Naive B cell (primary cell): ENCODE results near the gene CA6. TPM values are rescaled to one million over a fixed set of nuclear protein-coding genes. Genes with fewer than 3 reads are reported as not detected.
A peak's percentile ranks its signal among the peaks of the same experiment; 100 is the strongest.
"Not testable (repeated sequence)": the region's sequence is repeated elsewhere in the genome, so short reads cannot be mapped to it uniquely, and the experiment has no call there.

Experiments used
- ATAC-seq, 2 donors: fragments of 150-1000 bp; cut with Tn5 transposase; 2 replicates each; pipeline ENCODE4 v1.10.0; 2021; ENCODE audit warnings: low read depth in 2 of 2, mild to moderate bottlenecking in 2 of 2, moderate library complexity in 2 of 2
- DNase-seq: peaks from one replicate; pipeline ENCODE4 v3.0.0; 2022
- H3K27ac Mint-ChIP-seq, 6 donors: one replicate each; pipeline ENCODE4 v1.8.0; 2020 to 2022; ENCODE audit warnings: mild to moderate bottlenecking in 6 of 6, mixed read lengths in 6 of 6, moderate library complexity in 5 of 6, inconsistent platforms in 2 of 6
- H3K27me3 Mint-ChIP-seq, 3 donors: one replicate each; pipeline ENCODE4 v1.8.0; 2021 to 2022; ENCODE audit warnings: mixed read lengths in 3 of 3, mild to moderate bottlenecking in 1 of 3
- H3K36me3 Mint-ChIP-seq, 2 donors: one replicate each; pipeline ENCODE4 v1.8.0; 2020 to 2022; ENCODE audit warnings: mixed read lengths in 2 of 2, inconsistent platforms in 1 of 2, mild to moderate bottlenecking in 1 of 2
- H3K4me1 Mint-ChIP-seq, 3 donors: one replicate each; pipeline ENCODE4 v1.8.0; 2020 to 2022; ENCODE audit warnings: mixed read lengths in 3 of 3, inconsistent platforms in 1 of 3, mild to moderate bottlenecking in 1 of 3, moderate library complexity in 1 of 3
- H3K4me3 Mint-ChIP-seq, 8 donors: one replicate each; pipeline ENCODE4 v1.8.0; 2020 to 2022; ENCODE audit warnings: mild to moderate bottlenecking in 8 of 8, mixed read lengths in 8 of 8, moderate library complexity in 8 of 8, inconsistent platforms in 2 of 8
- H3K9me3 Mint-ChIP-seq, 7 donors: one replicate each; pipeline ENCODE4 v1.8.0; 2020 to 2022; ENCODE audit warnings: mixed read lengths in 7 of 7, mild to moderate bottlenecking in 5 of 7, inconsistent platforms in 2 of 7, moderate library complexity in 1 of 7
- polyA plus RNA-seq, 6 donors: library from polyadenylated mRNA; unstranded; fragments of 300-500 nt; fragmentation: Illumina TruSeq; gene quantifications; one replicate each; pipeline ENCODE4 v1.2.3, GENCODE V29; 2021; ENCODE audit warnings: low read depth in 6 of 6

The CA6 gene
- polyA plus RNA-seq, 6 donors from 2014 or later: not detected

DNA sequence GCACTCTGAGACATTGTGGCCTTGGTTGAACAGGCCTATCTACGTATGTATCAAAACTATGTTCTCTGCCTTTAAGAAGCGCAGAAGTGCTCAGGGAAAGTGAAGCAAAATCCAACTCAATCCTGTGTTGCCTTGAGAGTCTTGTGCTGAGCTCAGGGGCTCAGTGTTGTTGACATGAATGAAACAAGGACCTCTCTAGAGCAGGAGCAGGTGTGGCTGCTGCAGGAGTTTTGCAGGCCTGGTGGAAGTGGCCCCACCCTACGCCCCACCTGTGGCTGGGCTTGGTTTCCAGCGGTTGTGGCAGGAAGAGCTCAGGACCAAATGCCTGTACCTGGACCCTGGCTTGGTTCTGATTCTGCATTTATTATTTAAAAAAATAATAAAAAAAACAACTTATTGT is 20.9 kb downstream of the CA6 start:
- ATAC-seq (no peak), DNase-seq (no peak)
- Mint-ChIP-seq H3K4me1 (peaks cover 7 to 18% (median 15%) of the 10 kb centered on the region in 3 donors), H3K9me3 (peaks cover 0 to 4% (median 0%) of the 10 kb centered on the region in 7 donors), H3K4me3 (no peak overlapping the region), H3K27ac (no peak overlapping the region), H3K27me3 (peaks cover 0 to 17% (median 5%) of the 10 kb centered on the region in 3 donors), H3K36me3 (no peaks in the 10 kb centered on the region)

DNA sequence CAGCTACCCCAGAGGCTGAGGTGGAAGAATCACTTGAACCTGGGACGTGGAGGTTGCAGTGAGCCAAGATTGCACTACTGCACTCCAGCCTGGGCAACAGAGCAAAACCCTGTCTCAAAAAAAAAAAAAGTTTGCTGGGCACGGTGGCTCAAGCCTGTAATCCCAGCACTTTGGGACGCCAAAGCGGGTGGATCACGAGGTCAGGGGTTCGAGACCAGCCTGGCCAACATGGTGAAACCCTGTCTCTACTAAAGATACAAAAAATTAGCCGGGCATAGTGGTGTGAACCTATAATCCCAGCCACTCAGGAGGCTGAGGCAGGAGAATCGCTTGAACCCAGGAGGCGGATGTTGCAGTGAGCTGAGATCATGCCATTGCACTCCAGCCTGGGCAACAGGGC is 23.2 kb downstream of the CA6 start:
- ATAC-seq, H3K27ac Mint-ChIP-seq, H3K36me3 Mint-ChIP-seq, H3K4me3 Mint-ChIP-seq, H3K9me3 Mint-ChIP-seq, DNase-seq, H3K27me3 Mint-ChIP-seq: not testable (repeated sequence)
- H3K4me1 Mint-ChIP-seq: peaks cover 11 to 15% (median 14%) of the 10 kb centered on the region in 3 donors

DNA sequence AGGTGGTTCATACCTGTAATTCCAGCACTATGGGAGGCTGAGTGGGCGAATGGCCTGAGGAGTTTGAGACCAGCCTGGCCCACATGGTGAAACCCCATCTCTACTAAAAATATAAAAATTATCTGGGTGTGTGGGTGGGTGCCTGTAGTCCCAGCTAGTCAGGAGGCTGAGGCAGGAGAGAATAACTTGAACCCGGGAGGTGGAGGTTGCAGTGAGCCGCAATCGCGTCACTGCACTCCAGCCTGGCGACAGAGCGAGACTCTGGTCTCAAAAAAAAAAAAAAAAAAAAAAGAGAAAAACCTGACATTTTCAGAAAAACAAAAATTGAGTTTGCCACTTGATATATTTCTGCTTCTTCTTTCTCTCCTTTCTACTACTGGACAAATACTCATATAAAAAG is 24.3 kb downstream of the CA6 start:
- Mint-ChIP-seq H3K4me3 (no peak overlapping the region), H3K4me1 (peaks cover 11 to 15% (median 14%) of the 10 kb centered on the region in 3 donors), H3K27ac (no peak overlapping the region), H3K27me3 (no peaks in the 10 kb centered on the region), H3K36me3 (no peaks in the 10 kb centered on the region), H3K9me3 (peaks cover 0 to 4% (median 0%) of the 10 kb centered on the region in 7 donors)
- ATAC-seq: no peak
- no peak for DNase-seq

DNA sequence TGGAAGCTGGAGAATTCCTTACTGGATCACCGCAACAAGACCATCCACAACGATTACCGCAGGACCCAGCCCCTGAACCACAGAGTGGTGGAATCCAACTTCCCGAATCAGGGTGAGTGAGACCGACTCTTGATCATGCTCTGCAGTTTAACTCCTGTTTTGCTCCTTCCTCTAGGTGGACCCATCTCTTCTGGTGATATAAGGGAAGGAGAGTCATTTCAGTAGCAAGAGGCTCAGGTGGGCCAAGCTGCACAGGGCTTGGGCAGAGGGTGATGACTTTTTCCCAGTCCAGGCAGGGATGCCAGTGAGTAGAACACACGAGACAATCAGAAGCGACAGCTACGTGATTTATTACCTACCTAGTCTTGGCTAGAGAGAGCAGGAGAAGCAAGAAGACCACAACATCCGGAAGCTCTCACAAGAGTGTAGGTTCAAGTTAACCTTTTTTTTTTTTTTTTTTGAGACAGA is 25.2 kb downstream of the CA6 start:
- peak overlapping the region in 4 of 6 donors; percentile 19 to 91 (median 70) for H3K27ac Mint-ChIP-seq
- H3K4me1 Mint-ChIP-seq: peaks cover 11 to 15% (median 14%) of the 10 kb centered on the region in 3 donors
- DNase-seq: peak; percentile 4
- peak; percentile 65 to 70 for ATAC-seq
- H3K36me3 Mint-ChIP-seq: no peaks in the 10 kb centered on the region
- H3K4me3 Mint-ChIP-seq: peak overlapping the region in 6 of 8 donors; percentile 55 to 88 (median 82)
- H3K27me3 Mint-ChIP-seq: no peaks in the 10 kb centered on the region
- H3K9me3 Mint-ChIP-seq: peaks cover 0 to 4% (median 0%) of the 10 kb centered on the region in 7 donors

DNA sequence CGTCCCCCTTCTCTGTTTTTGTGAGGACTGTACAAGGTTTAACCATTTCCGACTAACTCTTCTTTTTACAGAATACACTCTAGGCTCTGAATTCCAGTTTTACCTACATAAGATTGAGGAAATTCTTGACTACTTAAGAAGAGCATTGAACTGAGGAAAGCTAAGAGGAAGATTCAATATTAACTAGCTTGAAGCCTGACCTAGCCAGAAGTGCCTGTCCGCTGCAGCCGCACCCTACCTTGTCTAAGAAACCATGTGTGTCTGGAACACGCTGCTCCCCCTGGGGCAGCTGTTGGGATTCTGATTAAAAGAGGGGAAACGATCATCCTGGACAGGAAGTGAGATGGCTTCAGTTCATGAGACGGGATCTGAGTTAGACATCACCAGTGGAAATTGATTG is 28.9 kb downstream of the CA6 start:
- H3K27me3 Mint-ChIP-seq: peaks cover 0 to 15% (median 11%) of the 10 kb centered on the region in 3 donors
- H3K36me3 Mint-ChIP-seq: no peaks in the 10 kb centered on the region
- no peak for DNase-seq
- no peaks in the 10 kb centered on the region for H3K9me3 Mint-ChIP-seq
- no peak for ATAC-seq
- H3K27ac Mint-ChIP-seq: no peak overlapping the region
- peaks cover 11 to 15% (median 14%) of the 10 kb centered on the region in 3 donors for H3K4me1 Mint-ChIP-seq
- no peak overlapping the region for H3K4me3 Mint-ChIP-seq

DNA sequence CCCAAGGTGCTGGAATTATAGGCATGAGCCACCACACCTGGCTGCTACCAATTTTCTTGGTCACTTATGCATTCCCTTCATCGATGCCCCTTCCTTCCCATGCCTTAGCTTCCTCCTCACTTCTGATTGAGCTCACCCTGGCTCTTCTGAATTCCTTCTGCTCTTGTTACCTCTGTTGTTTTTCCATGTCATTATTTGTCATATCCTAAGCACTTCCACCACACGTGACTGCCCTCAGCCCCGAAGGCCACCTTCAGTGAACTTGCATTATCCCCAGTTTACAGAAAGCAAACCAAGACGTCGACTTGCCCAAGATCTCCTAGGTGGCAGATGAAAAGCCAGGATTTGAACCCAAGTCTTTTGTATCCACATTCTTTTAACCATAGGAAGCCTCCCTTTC is 30.7 kb downstream of the CA6 start:
- peak overlapping the region in 1 of 6 donors; percentile 24 for H3K27ac Mint-ChIP-seq
- H3K9me3 Mint-ChIP-seq: peaks cover 0 to 4% (median 0%) of the 10 kb centered on the region in 7 donors
- H3K4me1 Mint-ChIP-seq: peaks cover 5 to 6% (median 6%) of the 10 kb centered on the region in 3 donors
- ATAC-seq (no peak), DNase-seq (no peak)
- H3K36me3 Mint-ChIP-seq: peaks cover 0 to 7% of the 10 kb centered on the region in 2 donors
- H3K27me3 Mint-ChIP-seq: peaks cover 0 to 23% (median 11%) of the 10 kb centered on the region in 3 donors
- H3K4me3 Mint-ChIP-seq: no peak overlapping the region

DNA sequence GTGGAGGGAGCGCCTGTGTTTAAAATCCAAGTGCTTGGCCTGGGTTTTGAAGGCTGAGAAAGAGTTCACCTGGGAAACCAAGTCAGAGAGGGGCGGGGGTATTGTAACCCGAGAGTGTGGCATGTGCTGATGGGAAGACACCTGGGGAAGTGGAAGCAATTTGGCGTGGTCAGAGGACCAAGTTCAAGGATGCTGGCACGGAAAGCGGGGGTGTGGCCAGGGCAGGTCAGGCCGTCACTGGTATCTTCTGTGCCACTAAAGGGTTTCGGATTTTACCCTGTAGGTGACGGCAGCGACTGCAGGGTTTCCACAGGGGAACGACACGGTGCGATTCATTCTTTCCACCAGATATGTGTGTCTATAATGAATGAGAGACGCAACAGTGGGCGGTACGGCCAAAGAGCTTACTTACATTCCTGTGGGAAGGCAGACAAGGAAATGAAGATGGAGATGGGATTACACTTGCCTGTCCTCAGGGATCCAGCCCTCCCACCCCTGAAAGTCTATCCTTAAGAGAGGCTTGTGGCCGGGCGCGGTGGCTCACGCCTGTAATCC is 31.3 kb downstream of the CA6 start:
- peaks cover 0 to 4% (median 0%) of the 10 kb centered on the region in 7 donors for H3K9me3 Mint-ChIP-seq
- H3K4me3 Mint-ChIP-seq: peak overlapping the region in 1 of 8 donors; percentile 4
- no peak for DNase-seq
- peaks cover 0 to 7% of the 10 kb centered on the region in 2 donors for H3K36me3 Mint-ChIP-seq
- no peak for ATAC-seq
- peaks cover 0 to 23% (median 12%) of the 10 kb centered on the region in 3 donors for H3K27me3 Mint-ChIP-seq
- H3K4me1 Mint-ChIP-seq: peaks cover 0 to under 1% (median 0%) of the 10 kb centered on the region in 3 donors
- peak overlapping the region in 1 of 6 donors; percentile 70 for H3K27ac Mint-ChIP-seq

DNA sequence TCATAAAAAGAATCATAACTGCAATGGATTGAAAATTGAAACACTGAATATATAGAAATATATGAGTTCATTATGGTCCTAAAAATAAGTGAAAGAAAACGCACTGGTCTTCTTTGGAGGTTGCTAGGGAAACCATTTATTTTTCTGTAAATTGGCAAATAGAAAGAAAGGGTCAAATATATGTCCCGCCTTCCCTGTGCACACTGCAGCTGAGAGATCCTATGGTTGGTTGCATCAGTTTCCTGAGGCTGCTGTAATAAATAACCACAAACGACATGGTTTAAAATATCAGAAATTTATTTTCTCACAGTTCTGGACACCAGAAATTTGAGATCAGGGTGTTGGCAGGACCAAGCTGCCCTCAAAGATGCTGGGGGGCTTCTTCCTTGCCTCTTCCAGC is 35.0 kb downstream of the CA6 start:
- peaks cover 0 to 7% of the 10 kb centered on the region in 2 donors for H3K36me3 Mint-ChIP-seq
- no peak overlapping the region for H3K27ac Mint-ChIP-seq
- no peaks in the 10 kb centered on the region for H3K4me1 Mint-ChIP-seq
- no peak for DNase-seq
- no peak overlapping the region for H3K4me3 Mint-ChIP-seq
- ATAC-seq: no peak
- H3K27me3 Mint-ChIP-seq: peaks cover 4 to 23% (median 21%) of the 10 kb centered on the region in 3 donors
- H3K9me3 Mint-ChIP-seq: peaks cover 0 to 4% (median 0%) of the 10 kb centered on the region in 7 donors

DNA sequence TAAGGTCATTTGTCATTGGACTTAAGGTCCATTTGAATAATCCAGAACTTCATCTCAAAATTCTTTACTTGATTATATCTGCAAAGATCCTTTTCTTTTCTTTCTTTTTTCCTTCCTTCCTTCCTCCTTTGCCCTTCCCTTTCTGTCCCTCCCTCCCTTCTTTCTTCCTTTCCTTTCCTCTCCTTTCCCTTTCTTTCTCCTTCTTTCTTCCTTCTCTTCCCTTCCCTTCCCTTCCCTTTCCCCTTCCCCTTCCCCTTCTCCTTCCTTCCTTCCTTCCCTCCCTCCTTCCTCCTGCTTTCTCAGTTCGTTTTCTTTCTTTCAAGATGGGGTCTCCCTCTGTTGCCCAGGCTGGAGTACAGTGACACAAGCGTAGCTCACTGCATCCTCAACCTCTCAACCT is 35.5 kb downstream of the CA6 start:
- H3K9me3 Mint-ChIP-seq: peaks cover 0 to 4% (median 0%) of the 10 kb centered on the region in 7 donors
- H3K4me3 Mint-ChIP-seq: no peak overlapping the region

DNA sequence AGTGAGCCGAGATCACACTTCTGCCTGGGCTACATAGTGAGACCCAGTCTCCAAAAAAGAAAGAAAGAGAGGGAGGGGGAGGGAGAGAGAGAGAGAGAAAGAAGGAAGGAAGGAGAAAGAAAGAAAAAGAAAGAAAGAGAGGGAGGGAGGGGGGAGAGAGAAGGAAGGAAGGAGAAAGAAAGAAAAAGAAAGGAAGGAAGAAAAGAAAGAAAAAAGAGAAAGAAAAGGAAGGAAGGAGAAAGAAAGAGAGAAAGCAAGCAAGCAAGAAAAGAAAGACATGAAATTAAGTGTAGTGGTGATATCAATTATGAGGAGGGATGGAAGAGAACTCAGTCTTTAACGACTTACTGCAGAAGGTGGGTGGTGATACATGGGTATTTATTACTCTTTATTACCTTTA is 38.5 kb downstream of the CA6 start:
- Mint-ChIP-seq H3K36me3 (peaks cover 0 to 7% of the 10 kb centered on the region in 2 donors), H3K27ac (peak overlapping the region in 1 of 6 donors; percentile 57), H3K4me3 (no peak overlapping the region), H3K27me3 (peaks cover 10 to 17% (median 15%) of the 10 kb centered on the region in 3 donors), H3K4me1 (peaks cover 0 to 11% (median 5%) of the 10 kb centered on the region in 3 donors), H3K9me3 (peaks cover 0 to 4% (median 0%) of the 10 kb centered on the region in 7 donors)
- DNase-seq (no peak), ATAC-seq (no peak)

More for the DNA sequence above, 35.5 kb downstream of the CA6 start:
- DNase-seq: no peak
- Mint-ChIP-seq H3K4me1 (no peaks in the 10 kb centered on the region), H3K27me3 (peaks cover 4 to 21% (median 21%) of the 10 kb centered on the region in 3 donors), H3K27ac (peak overlapping the region in 1 of 6 donors; percentile 19), H3K36me3 (peaks cover 0 to 7% of the 10 kb centered on the region in 2 donors)
- no peak for ATAC-seq

DNA sequence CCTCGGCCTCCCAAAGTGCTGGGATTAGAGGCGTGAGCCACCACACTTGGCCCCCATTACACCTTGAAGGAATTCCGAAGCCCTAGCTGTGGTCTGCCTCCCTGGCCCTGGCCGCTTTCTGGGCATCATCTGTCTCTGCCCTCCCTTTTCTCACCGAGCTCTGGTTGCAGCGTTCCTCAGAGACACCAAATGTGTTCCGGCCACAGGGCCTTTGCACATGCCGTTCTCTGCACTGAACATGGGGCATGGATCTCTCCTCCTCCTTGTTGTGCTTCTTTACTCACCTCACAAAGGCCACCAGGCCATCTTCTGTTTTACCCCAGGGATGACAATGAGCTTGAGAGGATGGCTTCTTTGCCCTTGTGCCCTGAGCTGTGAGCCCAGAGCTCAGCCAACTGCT is 39.3 kb downstream of the CA6 start:
- Mint-ChIP-seq H3K27ac (peak overlapping the region in 1 of 6 donors; percentile 27), H3K9me3 (peaks cover 0 to 4% (median 0%) of the 10 kb centered on the region in 7 donors), H3K4me1 (peaks cover 0 to 11% (median 5%) of the 10 kb centered on the region in 3 donors), H3K27me3 (peaks cover 10 to 23% (median 15%) of the 10 kb centered on the region in 3 donors), H3K4me3 (peak overlapping the region in 1 of 8 donors; percentile 25), H3K36me3 (peaks cover 0 to 7% of the 10 kb centered on the region in 2 donors)
- ATAC-seq (no peak), DNase-seq (no peak)

DNA sequence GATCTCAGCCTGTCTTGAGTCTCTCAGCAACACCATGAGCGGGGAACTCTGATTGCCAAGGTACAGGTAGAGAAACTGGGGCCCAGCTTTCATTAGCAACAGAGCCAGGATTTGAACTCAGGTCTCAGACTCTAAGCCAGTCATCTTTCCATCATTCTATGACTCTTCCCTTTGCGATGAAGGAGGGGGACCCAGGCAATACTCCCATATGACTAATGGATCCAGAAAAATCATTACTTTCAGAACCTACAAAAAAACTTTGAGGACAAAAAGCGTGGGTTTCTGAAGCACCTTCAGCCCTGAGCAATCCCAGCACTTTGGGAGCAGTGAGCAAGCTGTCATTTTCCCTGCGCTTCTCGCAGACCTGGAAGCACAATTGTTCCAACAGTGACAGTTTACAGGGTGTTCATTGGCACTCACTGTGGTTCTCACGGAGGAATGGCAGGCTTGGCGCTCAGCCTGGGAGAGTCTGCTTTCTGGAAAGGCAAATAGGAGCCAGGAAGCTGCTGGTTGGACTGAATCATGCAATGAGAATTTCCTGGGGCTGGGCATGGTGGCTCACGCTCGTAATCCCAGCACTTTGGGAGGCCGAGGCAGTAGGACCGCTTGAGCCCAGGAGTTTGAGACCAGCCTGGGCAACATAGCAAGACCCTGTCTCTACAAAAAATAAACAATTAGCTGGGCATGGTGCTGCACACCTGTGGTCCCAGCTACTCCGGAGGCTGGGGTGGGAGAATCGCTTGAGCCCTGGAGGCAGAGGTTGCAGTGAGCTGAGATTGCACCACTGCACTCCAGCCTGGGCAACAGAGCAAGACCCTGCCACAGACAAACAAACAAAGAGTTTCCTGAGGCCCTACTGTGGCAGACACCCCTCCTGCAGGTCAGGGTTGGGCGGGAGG is 40.5 kb downstream of the CA6 start:
- peaks cover 0 to 11% (median 5%) of the 10 kb centered on the region in 3 donors for H3K4me1 Mint-ChIP-seq
- peaks cover 0 to under 1% (median 0%) of the 10 kb centered on the region in 7 donors for H3K9me3 Mint-ChIP-seq
- peak overlapping the region in 1 of 6 donors; percentile 66 for H3K27ac Mint-ChIP-seq
- H3K36me3 Mint-ChIP-seq: peaks cover 0 to 2% of the 10 kb centered on the region in 2 donors
- no peak for DNase-seq
- no peak for ATAC-seq
- peak overlapping the region in 3 of 8 donors; percentile 25 to 53 (median 39) for H3K4me3 Mint-ChIP-seq
- peaks cover 10 to 28% (median 10%) of the 10 kb centered on the region in 3 donors for H3K27me3 Mint-ChIP-seq

DNA sequence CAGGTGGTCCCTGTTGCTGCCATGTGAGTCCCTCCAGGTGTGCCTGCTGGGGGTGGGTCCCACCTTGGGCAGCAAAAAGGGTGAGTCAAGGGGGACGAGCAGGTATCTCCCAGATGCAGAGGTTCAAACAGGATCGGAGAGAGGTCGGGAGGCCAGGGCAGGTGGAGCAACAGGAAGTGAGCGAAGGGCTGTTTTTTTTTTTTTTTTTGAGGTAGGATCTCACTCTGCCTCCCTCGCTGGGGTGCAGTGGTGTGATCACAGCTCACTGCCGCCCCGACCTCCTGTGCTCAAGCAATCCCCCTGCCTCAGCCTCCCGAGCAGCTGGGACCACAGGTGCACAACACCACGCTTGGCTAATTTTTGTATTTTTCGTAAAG is 41.1 kb downstream of the CA6 start:
- H3K27me3 Mint-ChIP-seq: peaks cover 7 to 30% (median 10%) of the 10 kb centered on the region in 3 donors
- no peak for ATAC-seq
- H3K4me1 Mint-ChIP-seq: peaks cover 0 to 11% (median 5%) of the 10 kb centered on the region in 3 donors
- no peaks in the 10 kb centered on the region for H3K36me3 Mint-ChIP-seq
- H3K9me3 Mint-ChIP-seq: no peaks in the 10 kb centered on the region
- peak overlapping the region in 2 of 8 donors; percentile 39 to 53 for H3K4me3 Mint-ChIP-seq
- DNase-seq: no peak
- peak overlapping the region in 2 of 6 donors; percentile 66 to 67 for H3K27ac Mint-ChIP-seq
